ENCODE data around the gene LIPC. TPM values are rescaled to one million over a fixed set of nuclear protein-coding genes. Genes with fewer than 3 reads are reported as not detected.

LIPC gene
- total and polyA plus RNA-seq, 2 of the 4 experiments (the other 2 are of a cell fraction): 0.07 TPM; not detected in 1

GRCh38 chr15:58386081-58386480 is 45.7 kb upstream of the LIPC start (continued):
- no peak for TF ChIP-seq ELK1 (IDR thresholded peaks at IDR 0.05; ENCODE audit: borderline replicate concordance, low read depth, low read length)
- no peak for TF ChIP-seq MXI1 (IDR thresholded peaks at IDR 0.05; ENCODE audit: borderline replicate concordance, low read depth, low read length)
- no peak for TF ChIP-seq CEBPB (IDR thresholded peaks at IDR 0.05; ENCODE audit: low read depth, low read length)
- no peak for TF ChIP-seq SMC3 (IDR thresholded peaks at IDR 0.05; ENCODE audit: low read depth, low read length)
- no peak for TF ChIP-seq RCOR1 (IDR thresholded peaks at IDR 0.05; ENCODE audit: insufficient replicate concordance, low read length)
- TF ChIP-seq NFE2L2 (IDR thresholded peaks at IDR 0.05; ENCODE audit: low read depth, low read length): no peak
- no peak for TF ChIP-seq CHD1 (IDR thresholded peaks at IDR 0.05; ENCODE audit: low read depth, low read length)

All from IMR-90 (cell line).